Mesendoderm (in vitro differentiated cells): ENCODE data around the gene FOLR3.

ENCODE experiments used
- DNase-seq: peaks from one replicate; pipeline ENCODE4 v3.0.0; 2013
- H2AK5ac ChIP-seq: 2 replicates; pipeline ENCODE4 v1.6.1; 2013; ENCODE audit warnings: low read length, inconsistent platforms
- H2BK120ac ChIP-seq: 2 replicates; pipeline ENCODE4 v1.6.1; 2013; ENCODE audit warnings: low read depth, mild to moderate bottlenecking, low read length, moderate library complexity, mixed read lengths
- H2BK15ac ChIP-seq: replicated peaks from 2 replicates; pipeline ENCODE4 v1.6.1; 2013; ENCODE audit warnings: low read depth, mild to moderate bottlenecking, moderate library complexity
- H2BK5ac ChIP-seq: 2 replicates; pipeline ENCODE4 v1.6.1; 2013; ENCODE audit warnings: low read length, inconsistent platforms
- H3K18ac ChIP-seq: 2 replicates; pipeline ENCODE4 v1.6.1; 2013; ENCODE audit warnings: mild to moderate bottlenecking, low read length, mixed read lengths
- H3K23ac ChIP-seq: one replicate; pipeline ENCODE4 v1.6.1; 2013; ENCODE audit warnings: low read length
- H3K27ac ChIP-seq: 2 replicates; pipeline ENCODE4 v1.5.1; 2013; ENCODE audit warnings: low read depth, mild to moderate bottlenecking, inconsistent platforms, low read length, moderate library complexity
- H3K27me3 ChIP-seq: 2 replicates; pipeline ENCODE4 v1.6.1; 2013; ENCODE audit warnings: low read length, control low read depth, mild to moderate bottlenecking, inconsistent platforms; ENCODE audit not compliant: insufficient read depth, poor library complexity
- H3K36me3 ChIP-seq: 2 replicates; pipeline ENCODE4 v1.6.1; 2013; ENCODE audit warnings: low read length, inconsistent platforms; ENCODE audit not compliant: control insufficient read depth, insufficient read depth
- H3K4ac ChIP-seq: one replicate; pipeline ENCODE4 v1.6.1; 2013; ENCODE audit warnings: low read depth, mild to moderate bottlenecking, low read length, moderate library complexity
- H3K4me1 ChIP-seq: 2 replicates; pipeline ENCODE4 v1.6.1; 2013; ENCODE audit warnings: low read depth, low read length, inconsistent platforms; ENCODE audit not compliant: control insufficient read depth
- H3K4me2 ChIP-seq: 2 replicates; pipeline ENCODE4 v1.6.1; 2013; ENCODE audit warnings: low read length
- H3K4me3 ChIP-seq: 2 replicates; pipeline ENCODE4 v1.5.1; 2013; ENCODE audit warnings: mild to moderate bottlenecking, low read length
- H3K56ac ChIP-seq: one replicate; pipeline ENCODE4 v1.6.1; 2013; ENCODE audit warnings: low read length
- H3K79me1 ChIP-seq: 2 replicates; pipeline ENCODE4 v1.6.1; 2013; ENCODE audit warnings: low read length, inconsistent platforms
- H3K79me2 ChIP-seq: 2 replicates; pipeline ENCODE4 v1.6.1; 2013; ENCODE audit warnings: mild to moderate bottlenecking, low read length; ENCODE audit not compliant: control insufficient read depth, insufficient read depth
- H3K9ac ChIP-seq: 2 replicates; pipeline ENCODE4 v1.6.1; 2013; ENCODE audit warnings: low read length, inconsistent platforms
- H4K5ac ChIP-seq: one replicate; pipeline ENCODE4 v1.6.1; 2013; ENCODE audit warnings: low read length
- H4K8ac ChIP-seq: one replicate; pipeline ENCODE4 v1.6.1; 2013; ENCODE audit warnings: low read depth, mild to moderate bottlenecking, control low read depth, low read length, moderate library complexity
- WGBS: extraction: QIAGEN DNeasy Blood & Tissue Kit; methylation state at CpG from one replicate; pipeline ENCODE4 v1.1.7; 2013; ENCODE audit warnings: low lambda C conversion rate, missing lambda C conversion rate; ENCODE audit not compliant: insufficient coverage; ENCODE audit errors: extremely low coverage; 5-methylcytosine and 5-hydroxymethylcytosine counted together

The FOLR3 gene

GRCh38 chr11:72111300-72112142 is 24.0 kb upstream of the FOLR3 start:
- Histone ChIP-seq H3K27ac (peak overlapping the region; percentile 19), H2BK5ac (no peak overlapping the region), H3K79me2 (no peaks in the 10 kb centered on the region), H3K4ac (peak overlapping the region; percentile 60), H3K18ac (no peak overlapping the region), H3K4me1 (peaks cover 2% of the 10 kb centered on the region), H3K56ac (peak overlapping the region; percentile 96), H3K4me2 (peak overlapping the region; percentile 94), H3K36me3 (no peaks in the 10 kb centered on the region), H4K8ac (no peak overlapping the region), H2BK120ac (no peak overlapping the region), H3K9ac (peak overlapping the region; percentile 92), H3K27me3 (no peaks in the 10 kb centered on the region), H3K79me1 (no peaks in the 10 kb centered on the region), H3K23ac (peak overlapping the region; percentile 54), H2AK5ac (peak overlapping the region; percentile 75), H2BK15ac (no peak overlapping the region), H4K5ac (no peak overlapping the region), H3K4me3 (peak overlapping the region; percentile 67)
- no CpG with 5 or more reads among the region's 10 CpGs for WGBS
- no peak for DNase-seq

GRCh38 chr11:72112143-72112977 is 23.2 kb upstream of the FOLR3 start, which contains the start of gene ANAPC15:
Gene ANAPC15, minus strand, starts transcription at chr11:72112695. Its CDS starts 1,419 bp downstream, at chr11:72111276.
- Histone ChIP-seq H3K4me3 (peak within 1 kb of the TSS; percentile 67), H2BK5ac (peak within 1 kb of the TSS; percentile 85), H3K18ac (peak within 1 kb of the TSS; percentile 92), H2AK5ac (peak within 1 kb of the TSS; percentile 75), H3K27me3 (no peaks in the 10 kb centered on the region), H3K4me2 (peak within 1 kb of the TSS; percentile 94), H3K27ac (peak within 1 kb of the TSS; percentile 81), H2BK120ac (no peak within 1 kb of the TSS), H3K23ac (peak within 1 kb of the TSS; percentile 54), H3K9ac (peak within 1 kb of the TSS; percentile 92), H2BK15ac (no peak within 1 kb of the TSS), H3K4ac (peak within 1 kb of the TSS; percentile 60), H3K4me1 (peaks cover 2% of the 10 kb centered on the region), H3K79me2 (no peaks in the 10 kb centered on the region), H4K8ac (peak within 1 kb of the TSS; percentile 88), H3K36me3 (no peaks in the 10 kb centered on the region), H3K56ac (peak within 1 kb of the TSS; percentile 96), H3K79me1 (no peaks in the 10 kb centered on the region), H4K5ac (peak within 1 kb of the TSS; percentile 60)
- WGBS = no CpG with 5 or more reads among the region's 49 CpGs
- DNase-seq = peak; percentile 100

GRCh38 chr11:72112978-72113808 is 22.3 kb upstream of the FOLR3 start:
- Histone ChIP-seq H2AK5ac (no peak overlapping the region), H3K4me3 (no peak overlapping the region), H2BK15ac (no peak overlapping the region), H3K18ac (no peak overlapping the region), H3K4me1 (peaks cover 2% of the 10 kb centered on the region), H3K23ac (no peak overlapping the region), H2BK5ac (no peak overlapping the region), H3K9ac (peak overlapping the region; percentile 69), H3K79me2 (no peaks in the 10 kb centered on the region), H3K4ac (peak overlapping the region; percentile 56), H4K5ac (peak overlapping the region; percentile 60), H3K4me2 (peak overlapping the region; percentile 49), H3K56ac (peak overlapping the region; percentile 91), H2BK120ac (no peak overlapping the region), H3K36me3 (no peaks in the 10 kb centered on the region), H3K27ac (no peak overlapping the region), H3K79me1 (no peaks in the 10 kb centered on the region), H4K8ac (peak overlapping the region; percentile 88), H3K27me3 (no peaks in the 10 kb centered on the region)
- WGBS = no CpG with 5 or more reads among the region's 9 CpGs
- no peak for DNase-seq

- no CpG with 5 or more reads among the region's 1 CpG for WGBS
- Histone ChIP-seq H2BK15ac (no peak overlapping the region), H3K18ac (no peak overlapping the region), H3K36me3 (no peaks in the 10 kb centered on the region), H3K79me1 (no peaks in the 10 kb centered on the region), H2BK5ac (no peak overlapping the region), H3K27me3 (no peaks in the 10 kb centered on the region), H4K5ac (no peak overlapping the region), H4K8ac (no peak overlapping the region), H3K56ac (no peak overlapping the region), H3K4me1 (peaks cover 2% of the 10 kb centered on the region), H3K23ac (no peak overlapping the region), H2BK120ac (no peak overlapping the region), H2AK5ac (no peak overlapping the region), H3K27ac (no peak overlapping the region), H3K4ac (no peak overlapping the region), H3K4me3 (no peak overlapping the region), H3K4me2 (no peak overlapping the region), H3K9ac (no peak overlapping the region), H3K79me2 (no peaks in the 10 kb centered on the region)
- DNase-seq = no peak
Observed at GRCh38 chr11:72114570-72114969, 21.0 kb upstream of the FOLR3 start.

- H2AK5ac ChIP-seq = no peak overlapping the region
- no peak overlapping the region for H2BK15ac ChIP-seq
- H2BK5ac ChIP-seq = no peak overlapping the region
- no peak overlapping the region for H4K5ac ChIP-seq
- H3K56ac ChIP-seq = no peak overlapping the region
- no peak overlapping the region for H3K4me2 ChIP-seq
- H3K27me3 ChIP-seq = no peaks in the 10 kb centered on the region
- H3K18ac ChIP-seq = no peak overlapping the region
- H3K79me2 ChIP-seq = no peaks in the 10 kb centered on the region
- H3K4ac ChIP-seq = no peak overlapping the region
- no peaks in the 10 kb centered on the region for H3K79me1 ChIP-seq
- 100% methylated on average over 1 of the region's 6 CpGs for WGBS
- no peak overlapping the region for H3K4me3 ChIP-seq
- no peaks in the 10 kb centered on the region for H3K36me3 ChIP-seq
- DNase-seq = no peak
- H4K8ac ChIP-seq = no peak overlapping the region
- peaks cover 2% of the 10 kb centered on the region for H3K4me1 ChIP-seq
- H3K23ac ChIP-seq = no peak overlapping the region
- H2BK120ac ChIP-seq = no peak overlapping the region
- H3K9ac ChIP-seq = no peak overlapping the region
- no peak overlapping the region for H3K27ac ChIP-seq
Observed at GRCh38 chr11:72116019-72116755, 19.3 kb upstream of the FOLR3 start.
